IMR-90 (cell line): ENCODE measurements around the gene EPHB6. TPM values are rescaled to one million over a fixed set of nuclear protein-coding genes. Genes with fewer than 3 reads are reported as not detected.

ENCODE experiments used
- ATAC-seq: fragments of 200-7000 bp; cut with Tn5 transposase; 2 replicates; pipeline ENCODE4 v1.9.1; 2020; ENCODE audit warnings: low read depth, mild to moderate bottlenecking, moderate library complexity
- BruUV-seq: library from RNA; stranded (reverse); fragments of 400-500 nt; replicated peaks from 2 replicates; lab custom pipeline; 2021; lab: Mats Ljungman, UMichigan
- CTCF ChIA-PET: fragments of 300-600 bp; formaldehyde crosslinking; extraction: SDS; loops from one replicate; lab custom pipeline; 2021; ENCODE audit warnings: antibody characterized with exemption; lab: Yijun Ruan, JAX
- POLR2A ChIA-PET: fragments of 300-600 bp; sonication (Branson Sonifier 250); formaldehyde crosslinking; loops from one replicate; lab custom pipeline; 2022; ENCODE audit warnings: antibody characterized with exemption; ENCODE audit not compliant: unreplicated experiment; lab: Charles Lee
- DNase-seq: peaks from one replicate; pipeline ENCODE4 v3.0.0; 2013
- H2AFZ ChIP-seq: replicated peaks from 2 replicates; pipeline ENCODE3; 2013; ENCODE audit warnings: low read length, mild to moderate bottlenecking; ENCODE audit not compliant: poor library complexity
- H2AK5ac ChIP-seq: 2 replicates; pipeline ENCODE4 v1.6.1; 2013; ENCODE audit warnings: low read depth, low read length, inconsistent platforms
- H2AK9ac ChIP-seq: replicated peaks from 2 replicates; pipeline ENCODE3; 2013; ENCODE audit warnings: mild to moderate bottlenecking, low read depth, low read length, moderate library complexity; ENCODE audit not compliant: poor library complexity
- H2BK120ac ChIP-seq: 2 replicates; pipeline ENCODE4 v1.6.1; 2013; ENCODE audit warnings: low read depth, low read length, inconsistent platforms
- H2BK15ac ChIP-seq: 3 replicates; pipeline ENCODE4 v1.6.1; 2013; ENCODE audit warnings: low read depth, low read length, inconsistent platforms
- H2BK20ac ChIP-seq: 2 replicates; pipeline ENCODE4 v1.6.1; 2013; ENCODE audit warnings: low read depth, mild to moderate bottlenecking, inconsistent platforms, low read length, moderate library complexity
- H2BK5ac ChIP-seq: 2 replicates; pipeline ENCODE4 v1.6.1; 2013; ENCODE audit warnings: mild to moderate bottlenecking, low read depth, low read length, inconsistent platforms; ENCODE audit not compliant: poor library complexity, severe bottlenecking
- H3K14ac ChIP-seq: replicated peaks from 2 replicates; pipeline ENCODE4 v1.6.1; 2013; ENCODE audit warnings: low read depth, low read length, inconsistent platforms
- H3K18ac ChIP-seq: 2 replicates; pipeline ENCODE4 v1.6.1; 2013; ENCODE audit warnings: low read depth, low read length, control low read depth
- H3K23ac ChIP-seq: 2 replicates; pipeline ENCODE4 v1.6.1; 2013; ENCODE audit warnings: low read depth, low read length, inconsistent platforms
- H3K27ac ChIP-seq: 2 replicates; pipeline ENCODE4 v1.5.1; 2013; ENCODE audit warnings: mild to moderate bottlenecking, control low read depth, low read length; ENCODE audit not compliant: insufficient read depth
- H3K27me3 ChIP-seq: 2 replicates; pipeline ENCODE4 v1.6.1; 2013; ENCODE audit warnings: low read length; ENCODE audit not compliant: control insufficient read depth, insufficient read depth
- H3K36me3 ChIP-seq: 2 replicates; pipeline ENCODE4 v1.6.1; 2013; ENCODE audit warnings: low read length, mixed read lengths; ENCODE audit not compliant: control insufficient read depth, insufficient read depth
- H3K4ac ChIP-seq: 2 replicates; pipeline ENCODE4 v1.6.1; 2013; ENCODE audit warnings: low read depth, low read length, inconsistent platforms
- H3K4me1 ChIP-seq: 2 replicates; pipeline ENCODE4 v1.6.1; 2013; ENCODE audit warnings: low read length, mixed read lengths; ENCODE audit not compliant: control insufficient read depth, insufficient read depth
- H3K4me2 ChIP-seq: 2 replicates; pipeline ENCODE4 v1.6.1; 2013; ENCODE audit warnings: low read depth, mild to moderate bottlenecking, control low read depth, low read length, moderate library complexity
- H3K4me3 ChIP-seq: 2 replicates; pipeline ENCODE4 v1.5.1; 2013; ENCODE audit warnings: low read depth, mild to moderate bottlenecking, control low read depth, low read length, moderate library complexity; ENCODE audit not compliant: insufficient read depth
- H3K56ac ChIP-seq: 2 replicates; pipeline ENCODE4 v1.6.1; 2013; ENCODE audit warnings: low read length, inconsistent platforms; ENCODE audit not compliant: insufficient read depth; ENCODE audit errors: extremely low read depth
- H3K79me1 ChIP-seq, 2 experiments: 2 replicates each; pipeline ENCODE4 v1.6.1; 2013; ENCODE audit warnings: low read length in 2 of 2, inconsistent platforms in 1 of 2, low read depth in 1 of 2
- H3K9ac ChIP-seq: 2 replicates; pipeline ENCODE4 v1.6.1; 2013; ENCODE audit warnings: low read depth, low read length, control low read depth
- H3K9me1 ChIP-seq: 2 replicates; pipeline ENCODE4 v1.6.1; 2013; ENCODE audit warnings: low read length, inconsistent platforms; ENCODE audit not compliant: insufficient read depth
- H3K9me3 ChIP-seq: 2 replicates; pipeline ENCODE4 v1.6.1; 2013; ENCODE audit warnings: low read length; ENCODE audit not compliant: control insufficient read depth, insufficient read depth
- H4K20me1 ChIP-seq: 2 replicates; pipeline ENCODE4 v1.6.1; 2013; ENCODE audit warnings: low read length, inconsistent platforms; ENCODE audit not compliant: insufficient read depth
- H4K5ac ChIP-seq: 2 replicates; pipeline ENCODE4 v1.6.1; 2013; ENCODE audit warnings: mild to moderate bottlenecking, low read depth, low read length, control low read depth
- H4K8ac ChIP-seq, 2 experiments: 2 replicates each; pipeline ENCODE4 v1.6.1; 2013; ENCODE audit warnings: low read depth in 2 of 2, low read length in 2 of 2, control low read depth in 1 of 2, inconsistent platforms in 1 of 2
- H4K91ac ChIP-seq: 2 replicates; pipeline ENCODE4 v1.6.1; 2013; ENCODE audit warnings: low read depth, low read length, inconsistent platforms; ENCODE audit not compliant: insufficient read depth
- BHLHE40 ChIP-seq: fragments of 150-350 bp; IDR thresholded peaks from 2 replicates; pipeline ENCODE4 v1.6.1; 2016; ENCODE audit warnings: mild to moderate bottlenecking, low read depth, low read length
- CEBPB ChIP-seq: IDR thresholded peaks from 2 replicates; pipeline ENCODE4 v1.6.1; 2012; ENCODE audit warnings: low read depth, low read length, improper control_type of control experiment
- CHD1 ChIP-seq: IDR thresholded peaks from 2 replicates; pipeline ENCODE4 v1.6.1; 2012; ENCODE audit warnings: low read depth, low read length, improper control_type of control experiment
- FOS ChIP-seq: fragments of 150-350 bp; IDR thresholded peaks from 2 replicates; pipeline ENCODE4 v1.6.1; 2016; ENCODE audit warnings: low read depth, low read length
- MAFK ChIP-seq: IDR thresholded peaks from 2 replicates; pipeline ENCODE4 v1.6.1; 2012; ENCODE audit warnings: low read depth, low read length, improper control_type of control experiment
- MAZ ChIP-seq: IDR thresholded peaks from 2 replicates; pipeline ENCODE4 v1.6.1; 2012; ENCODE audit warnings: low read depth, mild to moderate bottlenecking, low read length, improper control_type of control experiment, moderate library complexity, borderline replicate concordance
- MXI1 ChIP-seq: IDR thresholded peaks from 2 replicates; pipeline ENCODE4 v1.6.1; 2012; ENCODE audit warnings: low read depth, mild to moderate bottlenecking, low read length, moderate library complexity, borderline replicate concordance
- NFE2L2 ChIP-seq: fragments of 150-350 bp; IDR thresholded peaks from 2 replicates; pipeline ENCODE4 v1.6.1; 2016; ENCODE audit warnings: low read depth, mild to moderate bottlenecking, low read length
- POLR2A ChIP-seq: IDR thresholded peaks from 2 replicates; pipeline ENCODE4 v1.6.1; 2012; ENCODE audit warnings: mild to moderate bottlenecking, low read depth, low read length
- RAD21 ChIP-seq: IDR thresholded peaks from 2 replicates; pipeline ENCODE4 v1.6.1; 2012; ENCODE audit warnings: low read length, improper control_type of control experiment
- RCOR1 ChIP-seq: IDR thresholded peaks from 2 replicates; pipeline ENCODE4 v1.6.1; 2012; ENCODE audit warnings: mild to moderate bottlenecking, low read length, improper control_type of control experiment; ENCODE audit not compliant: insufficient replicate concordance
- RFX5 ChIP-seq: IDR thresholded peaks from 2 replicates; pipeline ENCODE4 v1.8.0; 2012; ENCODE audit warnings: low read depth, mild to moderate bottlenecking, low read length, moderate library complexity
- SMC3 ChIP-seq: fragments of 150-350 bp; IDR thresholded peaks from 2 replicates; pipeline ENCODE4 v1.6.1; 2016; ENCODE audit warnings: low read depth, mild to moderate bottlenecking, antibody characterized with exemption, low read length, moderate library complexity
- WGBS, 2 experiments: methylation state at CpG; one replicate each; pipeline versions ENCODE4 v1.1.5 to v1.1.7; 2013; ENCODE audit warnings: missing lambda C conversion rate in 2 of 2; ENCODE audit not compliant: insufficient read length in 1 of 2; ENCODE audit errors: extremely low coverage in 2 of 2; 5-methylcytosine and 5-hydroxymethylcytosine counted together
- dilution Hi-C: fragments of 300-500 bp; cut with HindIII; formaldehyde crosslinking; loops from one replicate; pipeline ENCODE4 v1.14.3; 2018; ENCODE audit warnings: low sequenced_read_pairs; ENCODE audit not compliant: unreplicated experiment
- in situ Hi-C: fragments of 300-500 bp; cut with MboI; formaldehyde crosslinking; loops from 3 replicates; pipeline ENCODE4 v1.14.3; 2019; ENCODE audit warnings: low sequenced_read_pairs, inconsistent platforms, mixed read lengths
- intact Hi-C: fragments of 100-400 bp; cut with micrococcal nuclease; formaldehyde crosslinking; loops from 2 replicates; pipeline ENCODE4 v1.10.0; 2022
- polyA plus RNA-seq, 3 experiments: library from polyadenylated mRNA; depleted of rRNA; stranded (reverse); fragments of >200 nt; gene quantifications; 2 replicates each; pipeline ENCODE4 v1.2.3, GENCODE V29; 2012; ENCODE audit warnings: low replicate concordance in 1 of 3
- total RNA-seq: library from RNA; depleted of rRNA; stranded (reverse); fragments of >200 nt; gene quantifications from 2 replicates; pipeline ENCODE4 v1.2.3, GENCODE V29; 2012
- TF ChIP-seq, protein P1 (sequence below): fragments of 150-350 bp; IDR thresholded peaks from 2 replicates; pipeline ENCODE4 v1.6.1; 2016; ENCODE audit warnings: low read depth, mild to moderate bottlenecking, low read length, moderate library complexity, borderline replicate concordance
- TF ChIP-seq, protein P2 (sequence below): fragments of 150-350 bp; IDR thresholded peaks from 2 replicates; pipeline ENCODE4 v1.6.1; 2017; ENCODE audit warnings: mild to moderate bottlenecking, antibody characterized with exemption, low read length, low read depth
- TF ChIP-seq, protein P3 (sequence below): conservative IDR thresholded peaks from 2 replicates; pipeline ENCODE4 v1.5.1; 2012; ENCODE audit warnings: mild to moderate bottlenecking, low read depth, low read length, improper control_type of control experiment

Gene EPHB6
- total and polyA plus RNA-seq, 2 of the 4 experiments (the other 2 are of a cell fraction), result under 0.01 to 0.60 TPM

DNA sequence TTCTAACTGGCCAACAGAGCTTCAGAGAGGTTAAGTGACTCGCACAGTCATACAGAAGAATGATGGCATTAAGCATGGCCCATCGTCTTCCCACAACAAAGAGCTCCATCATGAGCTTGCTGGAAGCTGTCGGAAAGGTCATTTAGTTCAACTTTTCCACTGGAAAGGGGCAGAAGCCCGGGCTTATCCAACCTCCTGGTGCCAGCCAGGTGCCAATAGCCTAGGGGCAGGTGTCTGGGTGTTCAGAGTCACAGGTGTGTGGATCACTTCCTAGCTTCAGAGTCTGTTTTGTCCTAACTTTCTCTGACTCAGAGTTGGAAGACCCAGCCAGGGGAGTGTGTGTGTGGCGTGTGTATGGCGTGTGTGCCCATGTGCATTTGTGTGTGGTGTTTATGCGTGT lies 32.0 kb downstream of the EPHB6 start:
- no TSS peak for BruUV-seq
- intact Hi-C loops (no loop called here), dilution Hi-C loops (no loop called here), in situ Hi-C loops (no loop called here)
- no peak for DNase-seq
- no peak overlapping the region for H3K14ac ChIP-seq
- no peak overlapping the region for H2AK5ac ChIP-seq
- H3K27ac ChIP-seq, result no peak overlapping the region
- H3K4me1 ChIP-seq, result no peaks in the 10 kb centered on the region
- H3K4me2 ChIP-seq, result no peak overlapping the region
- ChIA-PET POLR2A (no interaction called here), CTCF (no interaction called here)
- no peaks in the 10 kb centered on the region for H3K27me3 ChIP-seq
- no peak overlapping the region for H4K91ac ChIP-seq
- H2BK5ac ChIP-seq, result no peak overlapping the region
- H3K23ac ChIP-seq, result no peak overlapping the region
- 60% methylated on average over 2 of the region's 7 CpGs; no CpG with 5 or more reads in 1 of the 2 experiments for WGBS, 2 experiments
- no peak overlapping the region for H2AK9ac ChIP-seq
- H3K9ac ChIP-seq, result no peak overlapping the region
- no peak overlapping the region for H3K4ac ChIP-seq
- H4K20me1 ChIP-seq, result no peaks in the 10 kb centered on the region
- no peaks in the 10 kb centered on the region for H3K79me1 ChIP-seq
- H2BK20ac ChIP-seq, result no peak overlapping the region
- TF ChIP-seq NFE2L2, result no peak
- TF ChIP-seq POLR2A, result no peak
- TF ChIP-seq, protein P1, sequence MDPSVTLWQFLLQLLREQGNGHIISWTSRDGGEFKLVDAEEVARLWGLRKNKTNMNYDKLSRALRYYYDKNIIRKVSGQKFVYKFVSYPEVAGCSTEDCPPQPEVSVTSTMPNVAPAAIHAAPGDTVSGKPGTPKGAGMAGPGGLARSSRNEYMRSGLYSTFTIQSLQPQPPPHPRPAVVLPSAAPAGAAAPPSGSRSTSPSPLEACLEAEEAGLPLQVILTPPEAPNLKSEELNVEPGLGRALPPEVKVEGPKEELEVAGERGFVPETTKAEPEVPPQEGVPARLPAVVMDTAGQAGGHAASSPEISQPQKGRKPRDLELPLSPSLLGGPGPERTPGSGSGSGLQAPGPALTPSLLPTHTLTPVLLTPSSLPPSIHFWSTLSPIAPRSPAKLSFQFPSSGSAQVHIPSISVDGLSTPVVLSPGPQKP, result no peak
- TF ChIP-seq, protein P2, sequence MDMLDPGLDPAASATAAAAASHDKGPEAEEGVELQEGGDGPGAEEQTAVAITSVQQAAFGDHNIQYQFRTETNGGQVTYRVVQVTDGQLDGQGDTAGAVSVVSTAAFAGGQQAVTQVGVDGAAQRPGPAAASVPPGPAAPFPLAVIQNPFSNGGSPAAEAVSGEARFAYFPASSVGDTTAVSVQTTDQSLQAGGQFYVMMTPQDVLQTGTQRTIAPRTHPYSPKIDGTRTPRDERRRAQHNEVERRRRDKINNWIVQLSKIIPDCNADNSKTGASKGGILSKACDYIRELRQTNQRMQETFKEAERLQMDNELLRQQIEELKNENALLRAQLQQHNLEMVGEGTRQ, result no peak
- TF ChIP-seq MXI1, result no peak
- TF ChIP-seq CHD1, result no peak
- TF ChIP-seq CEBPB, result no peak
- no peak for TF ChIP-seq MAZ
- TF ChIP-seq RCOR1, result no peak
- no peak for TF ChIP-seq SMC3
- TF ChIP-seq RAD21, result no peak
- TF ChIP-seq FOS, result no peak
- TF ChIP-seq MAFK, result no peak
- no peak for TF ChIP-seq BHLHE40
- no peak for TF ChIP-seq RFX5
- TF ChIP-seq, protein P3, sequence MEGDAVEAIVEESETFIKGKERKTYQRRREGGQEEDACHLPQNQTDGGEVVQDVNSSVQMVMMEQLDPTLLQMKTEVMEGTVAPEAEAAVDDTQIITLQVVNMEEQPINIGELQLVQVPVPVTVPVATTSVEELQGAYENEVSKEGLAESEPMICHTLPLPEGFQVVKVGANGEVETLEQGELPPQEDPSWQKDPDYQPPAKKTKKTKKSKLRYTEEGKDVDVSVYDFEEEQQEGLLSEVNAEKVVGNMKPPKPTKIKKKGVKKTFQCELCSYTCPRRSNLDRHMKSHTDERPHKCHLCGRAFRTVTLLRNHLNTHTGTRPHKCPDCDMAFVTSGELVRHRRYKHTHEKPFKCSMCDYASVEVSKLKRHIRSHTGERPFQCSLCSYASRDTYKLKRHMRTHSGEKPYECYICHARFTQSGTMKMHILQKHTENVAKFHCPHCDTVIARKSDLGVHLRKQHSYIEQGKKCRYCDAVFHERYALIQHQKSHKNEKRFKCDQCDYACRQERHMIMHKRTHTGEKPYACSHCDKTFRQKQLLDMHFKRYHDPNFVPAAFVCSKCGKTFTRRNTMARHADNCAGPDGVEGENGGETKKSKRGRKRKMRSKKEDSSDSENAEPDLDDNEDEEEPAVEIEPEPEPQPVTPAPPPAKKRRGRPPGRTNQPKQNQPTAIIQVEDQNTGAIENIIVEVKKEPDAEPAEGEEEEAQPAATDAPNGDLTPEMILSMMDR, result no peak
- H2BK120ac ChIP-seq, result no peak overlapping the region
- no peak overlapping the region for H4K5ac ChIP-seq
- no peak overlapping the region for H3K4me3 ChIP-seq
- no peaks in the 10 kb centered on the region for H3K9me1 ChIP-seq
- H3K36me3 ChIP-seq, result no peaks in the 10 kb centered on the region
- H3K9me3 ChIP-seq, result peaks cover 6% of the 10 kb centered on the region; the same call in 1 of the 2 replicates
- H2BK15ac ChIP-seq, result no peak overlapping the region
- no peak overlapping the region for H3K18ac ChIP-seq
- H4K8ac ChIP-seq, result no peak overlapping the region
- no peak overlapping the region for H2AFZ ChIP-seq
- no peak overlapping the region for H3K56ac ChIP-seq
- ATAC-seq, result no peak
